Sigmoid colon (tissue), 4 donors: ENCODE data around the gene MAX.

Experiments used
- CTCF ChIP-seq, 4 experiments: fragments of 450-650 bp in 3 of 4; fragments of 200-600 bp in 1 of 4; IDR thresholded peaks; one replicate each; pipeline ENCODE4 v1.5.1; 2016 to 2019; ENCODE audit warnings: antibody characterized with exemption in 4 of 4, mild to moderate bottlenecking in 3 of 4, moderate library complexity in 2 of 4
- EP300 ChIP-seq, 4 donors: sonication (generic); formaldehyde crosslinking; IDR thresholded peaks; one replicate each; pipeline ENCODE4 v1.6.1; 2017; ENCODE audit warnings: antibody characterized with exemption in 4 of 4
- POLR2A ChIP-seq, 2 donors: fragments of 450-650 bp; IDR thresholded peaks; one replicate each; pipeline ENCODE4 v1.6.1; 2016; ENCODE audit warnings: antibody characterized with exemption in 2 of 2, mild to moderate bottlenecking in 2 of 2, moderate library complexity in 2 of 2
- POLR2AphosphoS5 ChIP-seq, 4 donors: sonication (generic); formaldehyde crosslinking; IDR thresholded peaks; one replicate each; pipeline ENCODE4 v1.6.1; 2017; ENCODE audit warnings: antibody characterized with exemption in 4 of 4

GRCh38 chr14:65149116-65149515, 46.8 kb upstream of the MAX start:
- TF ChIP-seq POLR2AphosphoS5 (IDR thresholded peaks at IDR 0.05) (no peak), CTCF (IDR thresholded peaks at IDR 0.05) (no peak), EP300 (IDR thresholded peaks at IDR 0.05) (no peak), POLR2A (IDR thresholded peaks at IDR 0.05) (no peak)
